A549 (cell line): ENCODE data around the gene PAXX. TPM values are rescaled to one million over a fixed set of nuclear protein-coding genes. Genes with fewer than 3 reads are reported as not detected.
"Not testable (repeated sequence)": the region's sequence is repeated elsewhere in the genome, so short reads cannot be mapped to it uniquely, and the experiment has no call there.

ENCODE experiments used
- ATAC-seq, 2 experiments: fragments of 200-7000 bp in 1 of 2; fragments of >200 bp in 1 of 2; cut with Nextera tagmentation in 1 of 2; cut with Tn5 transposase in 1 of 2; 3 replicates each; pipeline versions ENCODE4 v1.8.0 to v1.9.1; 2018 to 2020; ENCODE audit warnings: mild to moderate bottlenecking in 1 of 2, moderate library complexity in 1 of 2
- CTCF ChIA-PET: fragments of 300-600 bp; sonication (Branson Sonifier 250); formaldehyde crosslinking; extraction: SDS; loops from one replicate; lab custom pipeline; 2021; ENCODE audit warnings: antibody characterized with exemption, inconsistent platforms; lab: Yijun Ruan, JAX
- POLR2A ChIA-PET: fragments of 350-600 bp; formaldehyde crosslinking; extraction: SDS; loops from one replicate; lab custom pipeline; 2021; ENCODE audit warnings: antibody characterized with exemption, inconsistent platforms; lab: Yijun Ruan, JAX
- DNase-seq, 2 experiments: peaks; one replicate each; pipeline versions ENCODE4 v3.0.0 to v3.0.0-alpha.2; 2011 to 2016; ENCODE audit warnings: low read depth in 1 of 2, low spot score in 1 of 2
- FAIRE-seq: peaks from 2 replicates; lab custom pipeline; 2011; peaks lifted over from hg19 to GRCh38; lab: Jason Lieb, UNC
- H3K27ac ChIP-seq, 2 experiments: fragments of >200 bp; sonication (Bioruptor Twin); formaldehyde crosslinking; 3 replicates each; pipeline ENCODE4 v1.5.1; 2016 to 2017
- H3K4me1 ChIP-seq: fragments of >200 bp; sonication (Bioruptor Twin); formaldehyde crosslinking; 3 replicates; pipeline ENCODE4 v1.6.1; 2016
- H3K4me2 ChIP-seq: fragments of >200 bp; sonication (Bioruptor Twin); formaldehyde crosslinking; 3 replicates; pipeline ENCODE4 v1.6.1; 2016
- H3K4me3 ChIP-seq: fragments of >200 bp; sonication (Bioruptor Twin); formaldehyde crosslinking; 3 replicates; pipeline ENCODE4 v1.5.1; 2016
- H3K9me3 ChIP-seq: fragments of >200 bp; sonication (Bioruptor Twin); formaldehyde crosslinking; 3 replicates; pipeline ENCODE4 v1.6.1; 2016
- BCL3 ChIP-seq: fragments of >200 bp; sonication (Bioruptor Twin); formaldehyde crosslinking; IDR thresholded peaks from 3 replicates; pipeline ENCODE4 v1.6.1; 2016
- BHLHE40 ChIP-seq: IDR thresholded peaks from 2 replicates; pipeline ENCODE4 v1.6.1; 2012; ENCODE audit warnings: low read depth, low read length, inconsistent platforms
- CBX8 ChIP-seq: fragments of 200-600 bp; sonication (generic); IDR thresholded peaks from 2 replicates; pipeline ENCODE4 v1.6.1; 2016
- CTCF ChIP-seq: fragments of >200 bp; sonication (Bioruptor Twin); formaldehyde crosslinking; IDR thresholded peaks from 3 replicates; pipeline ENCODE4 v1.5.1; 2016
- ESRRA ChIP-seq: fragments of 150-350 bp; IDR thresholded peaks from 2 replicates; pipeline ENCODE4 v1.6.1; 2014; ENCODE audit warnings: mild to moderate bottlenecking, low read length, borderline replicate concordance
- FOSL2 ChIP-seq, 2 experiments: fragments of 450-650 bp in 1 of 2; fragments of >200 bp in 1 of 2; sonication (Bioruptor Twin) in 1 of 2; formaldehyde crosslinking; IDR thresholded peaks; 2 replicates each; pipeline versions ENCODE4 v1.5.0 to v1.6.1; 2016 to 2020; ENCODE audit warnings: mild to moderate bottlenecking in 1 of 2, moderate library complexity in 1 of 2
- FOXS1 ChIP-seq: fragments of 250-450 bp; sonication (Bioruptor Pico); IDR thresholded peaks from 2 replicates; pipeline ENCODE4 v1.5.0; 2020; ENCODE audit warnings: mild to moderate bottlenecking, moderate library complexity
- HEYL ChIP-seq: fragments of 250-450 bp; sonication (Bioruptor Pico); IDR thresholded peaks from 2 replicates; pipeline ENCODE4 v1.8.0; 2021; ENCODE audit warnings: mild to moderate bottlenecking, moderate library complexity
- HOXB5 ChIP-seq: fragments of 250-450 bp; sonication (Bioruptor Pico); IDR thresholded peaks from 2 replicates; pipeline ENCODE4 v1.5.0; 2020; ENCODE audit warnings: mild to moderate bottlenecking, moderate library complexity
- JUNB ChIP-seq: fragments of >200 bp; sonication (Bioruptor Twin); formaldehyde crosslinking; IDR thresholded peaks from 2 replicates; pipeline ENCODE4 v1.6.1; 2016
- KDM1A ChIP-seq: fragments of 200-600 bp; sonication (generic); IDR thresholded peaks from 2 replicates; pipeline ENCODE4 v1.6.1; 2016; ENCODE audit warnings: low read depth, mild to moderate bottlenecking
- NR3C1 ChIP-seq: fragments of >200 bp; sonication (Bioruptor Twin); formaldehyde crosslinking; IDR thresholded peaks from 3 replicates; pipeline ENCODE4 v1.6.1; 2017
- PHF8 ChIP-seq: fragments of 200-600 bp; sonication (generic); IDR thresholded peaks from 2 replicates; pipeline ENCODE4 v1.6.1; 2016; ENCODE audit warnings: low read depth, mild to moderate bottlenecking, antibody characterized with exemption, moderate library complexity, borderline replicate concordance
- POLR2A ChIP-seq: IDR thresholded peaks from 2 replicates; pipeline ENCODE4 v1.6.1; 2012; ENCODE audit warnings: mild to moderate bottlenecking, low read length
- RFX5 ChIP-seq: fragments of 450-650 bp; IDR thresholded peaks from 2 replicates; pipeline ENCODE4 v1.7.1; 2014; ENCODE audit warnings: antibody characterized with exemption, mild to moderate bottlenecking, moderate library complexity
- RNF2 ChIP-seq: fragments of 200-600 bp; sonication (generic); IDR thresholded peaks from 2 replicates; pipeline ENCODE4 v1.6.1; 2016; ENCODE audit warnings: low read depth, mild to moderate bottlenecking, antibody characterized with exemption, moderate library complexity, borderline replicate concordance
- ZC3H11A ChIP-seq: fragments of 450-650 bp; IDR thresholded peaks from 2 replicates; pipeline ENCODE4 v1.6.1; 2014; ENCODE audit warnings: antibody characterized with exemption, mild to moderate bottlenecking
- ZNF302 ChIP-seq: fragments of 250-450 bp; sonication (Bioruptor Pico); IDR thresholded peaks from 2 replicates; pipeline ENCODE4 v1.9.0; 2021; ENCODE audit warnings: inconsistent platforms, mild to moderate bottlenecking, moderate library complexity
- ZSCAN20 ChIP-seq: fragments of 250-450 bp; sonication (Bioruptor Pico); IDR thresholded peaks from 2 replicates; pipeline ENCODE4 v1.8.0; 2022; ENCODE audit warnings: mild to moderate bottlenecking, moderate library complexity
- WGBS: methylation state at CpG from one replicate; pipeline ENCODE4 v1.1.6; 2017; ENCODE audit errors: missing lambda C conversion rate; 5-methylcytosine and 5-hydroxymethylcytosine counted together
- polyA plus RNA-seq, 4 experiments: library from polyadenylated mRNA; depleted of rRNA in 3 of 4; stranded (reverse); fragments of >200 nt; fragmentation: RNase III in 1 of 4; extraction: RNeasy Plus Mini Kit Qiagen cat#74134 plus additional on column Dnase treatment in 1 of 4; gene quantifications; 2 replicates in 3 of 4; 3 replicates in 1 of 4; pipeline ENCODE4 v1.2.3, GENCODE V29; 2011 to 2017

The PAXX gene
- polyA plus RNA-seq, 2 of the 4 experiments (the other 2 are of a cell fraction), result 15.6 to 53.2 TPM

GRCh38 chr9:137002646-137003041 is 10.4 kb downstream of the PAXX start:
- ChIA-PET POLR2A (interaction anchor here (1.5 kb wide), 1 partner anchor 11 kb away, joined by 5 read pairs; the partner anchor contains the start of gene PAXX), CTCF (interaction anchor here (1.4 to 6.1 kb wide), 6 partner anchors 9 to 55 kb away, joined by 3 to 37 read pairs (median 8); partner anchors contain the start of gene ABCA2)
- WGBS, result 81% methylated on average over 9 of the region's 10 CpGs
- DNase-seq (no peak), FAIRE-seq (no peak), ATAC-seq (no peak)
- H3K27ac ChIP-seq, result no peak overlapping the region
- H3K4me1 ChIP-seq, result peaks cover 23% of the 10 kb centered on the region
- H3K4me3 ChIP-seq, result no peak overlapping the region
- H3K4me2 ChIP-seq, result no peak overlapping the region
- no peak for TF ChIP-seq CBX8
- no peak for TF ChIP-seq ESRRA
- TF ChIP-seq CTCF, result no peak
- TF ChIP-seq PHF8, result no peak
- no peak for TF ChIP-seq RFX5
- no peak for TF ChIP-seq ZC3H11A
- no peak for TF ChIP-seq ZSCAN20 (CRISPR knock-in tag)
- TF ChIP-seq FOSL2 (IDR thresholded peaks at IDR 0.05), result no peak
- no peak for TF ChIP-seq FOSL2 (CRISPR knock-in tag; IDR thresholded peaks at IDR 0.05)
- TF ChIP-seq ZNF302 (CRISPR knock-in tag), result no peak
- TF ChIP-seq NR3C1, result no peak
- no peak for TF ChIP-seq RNF2
- TF ChIP-seq JUNB, result no peak
- TF ChIP-seq HOXB5 (CRISPR knock-in tag), result no peak
- no peak for TF ChIP-seq HEYL
- no peak for TF ChIP-seq FOXS1 (CRISPR knock-in tag)
- TF ChIP-seq BCL3, result no peak
- no peak for TF ChIP-seq KDM1A
- no peak for TF ChIP-seq POLR2A
- no peak for TF ChIP-seq BHLHE40
- no peaks in the 10 kb centered on the region for H3K9me3 ChIP-seq

DNA sequence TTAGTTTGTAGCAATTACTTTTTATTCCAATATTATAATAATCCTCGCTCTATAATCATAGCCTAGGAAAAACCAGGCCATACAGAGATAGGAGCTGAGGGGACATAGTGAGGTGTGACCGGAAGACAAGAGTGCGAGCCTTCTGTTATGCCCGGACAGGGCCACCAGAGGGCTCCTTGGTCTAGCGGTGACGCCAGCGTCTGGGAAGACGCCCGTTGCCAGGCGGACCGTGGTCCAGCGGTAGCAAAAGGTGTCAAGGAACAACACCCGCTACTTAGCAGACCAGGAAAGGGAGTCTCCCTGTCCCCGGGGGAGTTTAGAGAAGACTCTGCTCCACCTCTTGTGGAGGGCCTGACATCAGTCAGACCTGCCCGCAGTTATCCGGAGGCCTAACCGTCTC is 12.1 kb downstream of the PAXX start:
- not testable (repeated sequence) for FAIRE-seq, H3K27ac ChIP-seq

More for the DNA sequence above, 12.1 kb downstream of the PAXX start:
- H3K9me3 ChIP-seq, H3K4me3 ChIP-seq, H3K4me2 ChIP-seq, ATAC-seq, POLR2A ChIA-PET: not testable (repeated sequence)
- 28% methylated on average over 17 of the region's 17 CpGs for WGBS
- peak in 1 of 2 experiments; percentile 34 for DNase-seq
- CTCF ChIA-PET, result interaction anchor here (1.1 to 6.1 kb wide), 9 partner anchors 8 to 161 kb away, joined by 3 to 37 read pairs (median 5); partner anchors contain the start of genes ABCA2, AJM1 and CLIC3
- peaks cover 15% of the 10 kb centered on the region for H3K4me1 ChIP-seq
- TF ChIP-seq CTCF, result peak; percentile 20; the same call in 1 of the 3 replicates
